C4-2B (cell line): ENCODE data around the gene ZBTB14.

Experiments
- CTCF ChIP-seq: fragments of 450-650 bp; conservative IDR thresholded peaks from 2 replicates; pipeline ENCODE4 v1.5.1; 2017; ENCODE audit warnings: mild to moderate bottlenecking
- ZFX ChIP-seq: fragments of 450-650 bp; IDR thresholded peaks from 2 replicates; pipeline ENCODE4 v1.6.1; 2017

DNA sequence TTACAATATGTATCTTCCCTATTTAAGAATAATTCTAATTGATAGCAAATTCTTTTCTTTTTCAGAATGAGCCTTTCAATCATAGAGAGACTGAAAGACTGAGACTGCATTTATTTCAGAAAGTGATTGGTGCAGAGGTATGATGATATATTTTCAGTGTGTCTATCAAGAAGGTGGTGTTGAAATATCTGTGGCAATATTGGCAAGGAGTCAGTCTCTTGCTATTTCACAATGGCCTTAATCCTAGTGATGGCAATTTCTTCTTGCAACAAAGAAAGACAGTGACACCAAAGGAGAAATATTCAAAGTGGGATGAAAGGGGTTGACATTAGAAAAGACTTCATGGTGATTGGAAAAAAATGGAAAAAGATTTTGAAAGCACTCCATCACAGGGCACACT is 21.7 kb upstream of the ZBTB14 start:
- TF ChIP-seq CTCF: no peak
- no peak for TF ChIP-seq ZFX
